Heart left ventricle (tissue), 16 donors: ENCODE measurements around the gene OAT. TPM values are rescaled to one million over a fixed set of nuclear protein-coding genes. Genes with fewer than 3 reads are reported as not detected.

Experiments used
- ATAC-seq, 4 donors: fragments of 200-7000 bp; cut with Tn5 transposase; one replicate each; pipeline ENCODE4 v1.9.1; 2020 to 2022; ENCODE audit warnings: moderate library complexity in 4 of 4, mild to moderate bottlenecking in 3 of 4, moderate number of reproducible peaks in 1 of 4
- DNase-seq, 5 donors: peaks; one replicate each; pipeline ENCODE4 v3.0.0-alpha.2; 2020
- H3K27ac ChIP-seq, 12 donors: fragments of 200-600 bp; sonication (generic) in 4 of 12; one replicate each; pipeline versions ENCODE4 v1.5.0 to v1.8.0; 2016 to 2022; ENCODE audit warnings: mild to moderate bottlenecking in 2 of 12
- H3K27me3 ChIP-seq, 9 donors: fragments of 200-600 bp; sonication (generic) in 2 of 9; one replicate each; pipeline versions ENCODE4 v1.5.1 to v1.8.0; 2016 to 2022; ENCODE audit warnings: mild to moderate bottlenecking in 3 of 9
- H3K36me3 ChIP-seq, 9 donors: fragments of 200-600 bp; sonication (generic) in 2 of 9; one replicate each; pipeline versions ENCODE4 v1.5.0 to v1.8.0; 2018 to 2022; ENCODE audit warnings: mild to moderate bottlenecking in 2 of 9
- H3K4me1 ChIP-seq, 12 donors: fragments of 200-600 bp; sonication (generic) in 4 of 12; one replicate each; pipeline versions ENCODE4 v1.5.0 to v1.8.0; 2016 to 2022; ENCODE audit warnings: mild to moderate bottlenecking in 3 of 12
- H3K4me3 ChIP-seq, 12 donors: fragments of 200-600 bp; sonication (generic) in 4 of 12; one replicate each; pipeline versions ENCODE4 v1.5.0 to v1.8.0; 2017 to 2022; ENCODE audit warnings: mild to moderate bottlenecking in 9 of 12, moderate library complexity in 4 of 12
- H3K9me3 ChIP-seq, 12 donors: fragments of 200-600 bp; sonication (generic) in 4 of 12; one replicate each; pipeline versions ENCODE4 v1.5.0 to v1.8.0; 2016 to 2022; ENCODE audit warnings: mild to moderate bottlenecking in 1 of 12
- CTCF ChIP-seq, 12 donors: fragments of 200-600 bp; sonication (generic) in 4 of 12; IDR thresholded peaks; one replicate each; pipeline versions ENCODE4 v1.5.0 to v1.8.0; 2018 to 2022; ENCODE audit warnings: antibody characterized with exemption in 12 of 12, mild to moderate bottlenecking in 5 of 12
- POLR2A ChIP-seq, 2 donors: fragments of 450-650 bp; IDR thresholded peaks; one replicate each; pipeline ENCODE4 v1.6.1; 2017; ENCODE audit warnings: antibody characterized with exemption in 2 of 2, mild to moderate bottlenecking in 2 of 2, moderate library complexity in 2 of 2
- WGBS, 4 donors: extraction: QIAGEN DNeasy Blood & Tissue Kit in 2 of 4; methylation state at CpG; one replicate each; pipeline versions ENCODE4 v1.1.5 to v1.1.7; 2013 to 2018; 5-methylcytosine and 5-hydroxymethylcytosine counted together
- intact Hi-C, 10 donors: fragments of 100-400 bp; cut with DNase I; formaldehyde crosslinking; loops; one replicate each; pipeline versions ENCODE4 v1.11.1 to v1.14.2; 2022
- polyA plus RNA-seq, 2 donors: library from polyadenylated mRNA; stranded (reverse); fragments of 200-250 nt; gene quantifications; one replicate each; pipeline ENCODE4 v1.2.3, GENCODE V29; 2013
- total RNA-seq, 9 donors: library from RNA; depleted of rRNA in 2 of 9; stranded (reverse); fragments of >200 nt in 2 of 9; fragmentation: NEBNext Ultra II Directional in 3 of 9; extraction: Animal tissue kit (Norgen Biotek cat#: 25700) in 3 of 9; gene quantifications; one replicate each; pipeline versions ENCODE4 v1.1.0 to v1.2.4, GENCODE V29; 2016 to 2023
- donor health status: ischemic (EF 13 %, LVEDD 7.1; RV severe dilation, severe dysfunction).
- donor health status: healthy with polysubstance abuse.
- donor health status: DM: no; HTN: yes; CAD: no.
- donor health status: DM: no; HTN: no; CAD: no.
- donor health status: ischemic (EF 25% LVEDD 6.9; RV normal size, moderate dysfunction).
- donor health status: ischemic (EF 25% LVEDD 5.7; RV mildly dilated, moderate dysfunction).
- donor health status: healthy.
- donor health status: DM: yes; HTN: yes; CAD: no.
- donor health status: ischemic (EF 35%, LVEDD 5.7; RV mildly dilated, moderate dysfunction).
- donor health status: nonischemic (EF 11% LVEDD 7.7; RV severe dilation, severe dysfunction).
- donor health status: DM: yes; HTN: yes; CAD: no.
- donor health status: PGD.
- donor health status: ischemic (EF 29% LVEDD 5.4; RV normal size, mild dysfunction).
- donor health status: nonischemic (EF 23%, LVEDD 6.1; RV moderate dilation, normal function).

Gene OAT
- total and polyA plus RNA-seq, 11 donors, result 9.3 to 56.1 (median 33.8) TPM

- H3K4me1 ChIP-seq, result no peaks in the 10 kb centered on the region
- no peak overlapping the region for H3K27ac ChIP-seq
- intact Hi-C loops, result no loop called here
- H3K9me3 ChIP-seq, result peaks cover 0 to 6% (median 4%) of the 10 kb centered on the region in 12 donors
- H3K27me3 ChIP-seq, result peaks cover 0 to 3% (median 0%) of the 10 kb centered on the region in 9 donors
- no peak for TF ChIP-seq POLR2A (IDR thresholded peaks at IDR 0.05)
- H3K36me3 ChIP-seq, result no peaks in the 10 kb centered on the region
- no peak for DNase-seq
- no peak overlapping the region for H3K4me3 ChIP-seq
- no peak for ATAC-seq
- 86 to 92% (median 89%) methylated on average over 5 of the region's 5 CpGs for WGBS, 4 donors
These were observed 54.0 kb downstream of the OAT start for GRCh38 chr10:124364674-124365073.

- ATAC-seq (no peak), DNase-seq (no peak)
- intact Hi-C loops, result no loop called here
- TF ChIP-seq CTCF (IDR thresholded peaks at IDR 0.05), result no peak
- TF ChIP-seq POLR2A (IDR thresholded peaks at IDR 0.05), result no peak
- no peaks in the 10 kb centered on the region for H3K36me3 ChIP-seq
- H3K9me3 ChIP-seq, result peaks cover 0 to 18% (median 10%) of the 10 kb centered on the region in 12 donors
- no peak overlapping the region for H3K27ac ChIP-seq
- no peak overlapping the region for H3K4me3 ChIP-seq
- H3K27me3 ChIP-seq, result peaks cover 0 to 3% (median 0%) of the 10 kb centered on the region in 9 donors
- WGBS, 4 donors, result 60 to 69% (median 65%) methylated on average over 10 of the region's 10 CpGs
- H3K4me1 ChIP-seq, result no peaks in the 10 kb centered on the region
These were observed 56.2 kb downstream of the OAT start for GRCh38 chr10:124362568-124362967.

DNA sequence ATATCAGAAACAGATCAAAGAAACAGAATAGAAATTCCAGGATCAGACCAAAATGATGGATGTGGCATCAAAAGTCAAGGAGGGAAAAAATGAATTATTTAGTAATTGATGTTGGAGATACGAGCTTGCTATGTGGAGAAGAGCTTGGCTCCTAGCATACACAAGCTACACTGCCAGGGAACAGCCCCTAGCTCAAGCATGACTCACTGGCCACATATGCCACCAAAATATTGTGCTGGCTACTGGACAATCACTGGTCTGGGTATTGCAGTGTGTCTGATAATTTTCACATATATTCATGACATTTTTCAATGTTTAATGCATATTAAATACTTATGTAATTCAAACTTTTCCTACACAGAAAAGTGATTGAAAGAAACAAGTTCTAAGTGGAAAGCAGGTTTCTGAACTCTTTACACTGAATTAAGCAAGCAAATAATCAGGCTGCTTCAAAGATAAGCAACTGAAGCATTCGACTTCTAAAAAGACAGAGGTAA, 59.3 kb downstream of the OAT start:
- peaks cover 0 to 9% (median 2%) of the 10 kb centered on the region in 12 donors for H3K4me1 ChIP-seq
- no peak overlapping the region for H3K4me3 ChIP-seq
- TF ChIP-seq POLR2A (IDR thresholded peaks at IDR 0.05) (no peak), CTCF (IDR thresholded peaks at IDR 0.05) (no peak)
- intact Hi-C loops, result no loop called here
- peaks cover 0 to 6% (median 0%) of the 10 kb centered on the region in 9 donors for H3K27me3 ChIP-seq
- DNase-seq (no peak), ATAC-seq (no peak)
- no peaks in the 10 kb centered on the region for H3K36me3 ChIP-seq
- no peak overlapping the region for H3K27ac ChIP-seq
- H3K9me3 ChIP-seq, result peaks cover 0 to 18% (median 10%) of the 10 kb centered on the region in 12 donors
- 84 to 92% (median 91%) methylated on average over 2 of the region's 2 CpGs for WGBS, 4 donors

DNA sequence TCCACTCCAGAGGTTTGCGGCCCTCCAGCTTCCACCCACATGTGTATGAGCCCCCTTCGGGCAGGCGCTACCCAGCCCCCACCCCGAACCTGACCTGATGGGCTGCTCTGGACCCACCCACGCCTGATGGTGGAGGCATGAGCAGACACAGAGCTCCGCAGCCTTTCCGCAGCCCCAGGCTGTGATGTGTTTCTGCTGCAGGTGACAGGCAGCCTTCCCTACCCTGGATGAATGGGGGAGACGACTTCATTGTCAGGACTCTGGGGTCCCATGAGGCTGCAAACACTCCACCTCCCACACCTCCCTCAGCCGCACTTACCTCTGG, 61.2 kb downstream of the OAT start:
- H3K27me3 ChIP-seq, result peaks cover 0 to 8% (median 0%) of the 10 kb centered on the region in 9 donors
- no peak for DNase-seq
- 49 to 67% (median 58%) methylated on average over 8 to 9 of the region's 9 CpGs for WGBS, 4 donors
- no peaks in the 10 kb centered on the region for H3K36me3 ChIP-seq
- TF ChIP-seq CTCF (IDR thresholded peaks at IDR 0.05) (no peak), POLR2A (IDR thresholded peaks at IDR 0.05) (no peak)
- H3K9me3 ChIP-seq, result peaks cover 0 to 18% (median 10%) of the 10 kb centered on the region in 12 donors
- intact Hi-C loops, result no loop called here
- peaks cover 0 to 11% (median 2%) of the 10 kb centered on the region in 12 donors for H3K4me1 ChIP-seq
- H3K4me3 ChIP-seq, result no peak overlapping the region
- no peak for ATAC-seq
- H3K27ac ChIP-seq, result no peak overlapping the region
